ENCODE results near the gene ZNF230. TPM values are rescaled to one million over a fixed set of nuclear protein-coding genes. Genes with fewer than 3 reads are reported as not detected.

The ZNF230 gene
- total RNA-seq, 4 donors from 2014 or later = 1.7 to 11.3 (median 2.3) TPM

GRCh38 chr19:44002212-44002565 is 568 bp upstream of the ZNF230 start:
- no peaks in the 10 kb centered on the region for H3K27me3 ChIP-seq
- peaks cover 6% of the 10 kb centered on the region for H3K9me3 ChIP-seq
- peak overlapping the region; percentile 91 for H3K4me3 ChIP-seq
- peaks cover 11% of the 10 kb centered on the region for H3K36me3 ChIP-seq
- no peak for TF ChIP-seq POLR2AphosphoS5 (IDR thresholded peaks at IDR 0.05)
- TF ChIP-seq POLR2A (IDR thresholded peaks at IDR 0.05) = no peak
- no peak for TF ChIP-seq EP300 (IDR thresholded peaks at IDR 0.05)
- TF ChIP-seq, protein P1, sequence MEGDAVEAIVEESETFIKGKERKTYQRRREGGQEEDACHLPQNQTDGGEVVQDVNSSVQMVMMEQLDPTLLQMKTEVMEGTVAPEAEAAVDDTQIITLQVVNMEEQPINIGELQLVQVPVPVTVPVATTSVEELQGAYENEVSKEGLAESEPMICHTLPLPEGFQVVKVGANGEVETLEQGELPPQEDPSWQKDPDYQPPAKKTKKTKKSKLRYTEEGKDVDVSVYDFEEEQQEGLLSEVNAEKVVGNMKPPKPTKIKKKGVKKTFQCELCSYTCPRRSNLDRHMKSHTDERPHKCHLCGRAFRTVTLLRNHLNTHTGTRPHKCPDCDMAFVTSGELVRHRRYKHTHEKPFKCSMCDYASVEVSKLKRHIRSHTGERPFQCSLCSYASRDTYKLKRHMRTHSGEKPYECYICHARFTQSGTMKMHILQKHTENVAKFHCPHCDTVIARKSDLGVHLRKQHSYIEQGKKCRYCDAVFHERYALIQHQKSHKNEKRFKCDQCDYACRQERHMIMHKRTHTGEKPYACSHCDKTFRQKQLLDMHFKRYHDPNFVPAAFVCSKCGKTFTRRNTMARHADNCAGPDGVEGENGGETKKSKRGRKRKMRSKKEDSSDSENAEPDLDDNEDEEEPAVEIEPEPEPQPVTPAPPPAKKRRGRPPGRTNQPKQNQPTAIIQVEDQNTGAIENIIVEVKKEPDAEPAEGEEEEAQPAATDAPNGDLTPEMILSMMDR (IDR thresholded peaks at IDR 0.05) = no peak
- DNase-seq (ENCODE audit: low spot score in 2 of 2) = no peak
- peaks cover 11% of the 10 kb centered on the region for H3K4me1 ChIP-seq
- no peak overlapping the region for H3K27ac ChIP-seq
- 14% methylated on average over 8 of the region's 8 CpGs for WGBS

GRCh38 chr19:44003461-44004009 is 778 bp downstream of the ZNF230 start:
- Histone ChIP-seq H3K27ac (peak overlapping the region; percentile 67), H3K36me3 (peaks cover 19% of the 10 kb centered on the region), H3K4me3 (peak overlapping the region; percentile 91), H3K9me3 (peaks cover 11% of the 10 kb centered on the region), H3K27me3 (no peaks in the 10 kb centered on the region), H3K4me1 (peaks cover 11% of the 10 kb centered on the region)
- no peak for DNase-seq (ENCODE audit: low spot score in 2 of 2)
- WGBS = under 1% methylated on average over 9 of the region's 15 CpGs
- TF ChIP-seq, protein P1 (IDR thresholded peaks at IDR 0.05) = no peak
- no peak for TF ChIP-seq EP300 (IDR thresholded peaks at IDR 0.05)
- TF ChIP-seq POLR2A (IDR thresholded peaks at IDR 0.05) = no peak
- no peak for TF ChIP-seq POLR2AphosphoS5 (IDR thresholded peaks at IDR 0.05)

DNA sequence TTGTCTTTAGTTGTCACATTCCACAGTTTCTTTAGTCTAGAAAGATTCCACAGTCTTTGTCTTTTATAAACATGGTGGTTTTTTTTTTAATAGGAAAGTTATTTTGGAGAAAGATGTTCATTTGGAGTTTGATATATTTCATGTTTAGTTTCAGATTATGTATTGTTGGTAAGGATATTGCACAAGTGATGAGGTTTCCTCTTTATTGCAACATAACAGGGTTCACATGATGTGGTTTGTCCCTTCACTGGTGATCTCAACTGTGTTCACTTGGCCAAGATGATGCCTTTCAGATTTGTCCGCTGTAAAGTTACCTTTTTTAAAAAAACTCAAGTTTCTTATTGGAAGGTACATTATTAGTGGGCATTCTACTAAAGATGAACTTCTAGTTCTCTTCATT is 3.2 kb downstream of the ZNF230 start:
- no peak overlapping the region for H3K27ac ChIP-seq
- no peak overlapping the region for H3K4me3 ChIP-seq
- TF ChIP-seq, protein P1 (IDR thresholded peaks at IDR 0.05) = no peak
- peaks cover 28% of the 10 kb centered on the region for H3K9me3 ChIP-seq
- DNase-seq (ENCODE audit: low spot score in 2 of 2) = no peak
- peaks cover 11% of the 10 kb centered on the region for H3K4me1 ChIP-seq
- WGBS = 91% methylated on average over 1 of the region's 1 CpG
- no peaks in the 10 kb centered on the region for H3K27me3 ChIP-seq
- peaks cover 44% of the 10 kb centered on the region for H3K36me3 ChIP-seq

DNA sequence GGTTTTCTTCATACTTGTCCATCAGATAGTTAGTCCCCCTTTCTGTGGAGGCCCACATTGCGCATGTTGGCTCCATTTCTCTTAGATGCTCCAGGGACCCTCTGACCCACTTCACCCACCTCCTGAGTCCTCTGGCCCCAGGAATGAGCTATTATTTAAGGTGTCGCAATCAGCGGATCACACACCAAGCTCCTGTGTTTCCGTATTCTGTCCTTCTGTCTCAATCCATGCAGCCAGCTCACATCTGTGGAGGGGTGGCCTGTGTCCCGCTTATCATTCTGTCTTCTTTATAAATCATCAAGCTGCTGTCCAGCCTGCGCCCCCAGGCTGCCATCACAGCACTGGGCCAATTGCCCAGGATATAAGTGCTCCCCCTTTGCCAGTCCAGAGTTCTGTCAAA is 4.7 kb downstream of the ZNF230 start:
- Histone ChIP-seq H3K27ac (no peak overlapping the region), H3K36me3 (peaks cover 56% of the 10 kb centered on the region), H3K4me1 (peaks cover 11% of the 10 kb centered on the region), H3K27me3 (no peaks in the 10 kb centered on the region), H3K9me3 (peaks cover 39% of the 10 kb centered on the region), H3K4me3 (no peak overlapping the region)
- DNase-seq (ENCODE audit: low spot score in 2 of 2) = no peak
- WGBS = over 99% methylated on average over 6 of the region's 6 CpGs
- no peak for TF ChIP-seq POLR2A (IDR thresholded peaks at IDR 0.05)
- TF ChIP-seq, protein P1 (IDR thresholded peaks at IDR 0.05) = no peak
- TF ChIP-seq EP300 (IDR thresholded peaks at IDR 0.05) = no peak
- TF ChIP-seq POLR2AphosphoS5 (IDR thresholded peaks at IDR 0.05) = no peak

DNA sequence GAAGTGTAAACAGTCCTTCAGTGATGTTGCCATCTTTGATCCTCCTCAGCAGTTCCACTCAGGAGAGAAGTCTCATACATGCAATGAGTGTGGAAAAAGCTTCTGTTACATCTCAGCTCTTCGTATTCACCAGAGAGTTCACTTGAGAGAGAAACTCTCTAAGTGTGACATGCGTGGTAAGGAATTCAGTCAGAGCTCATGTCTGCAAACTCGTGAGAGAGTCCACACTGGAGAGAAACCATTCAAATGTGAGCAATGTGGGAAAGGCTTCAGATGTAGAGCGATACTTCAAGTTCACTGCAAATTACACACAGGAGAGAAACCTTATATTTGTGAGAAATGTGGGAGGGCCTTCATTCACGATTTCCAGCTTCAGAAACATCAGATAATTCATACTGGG is 7.7 kb downstream of the ZNF230 start:
- Histone ChIP-seq H3K36me3 (peaks cover 56% of the 10 kb centered on the region), H3K4me3 (no peak overlapping the region), H3K4me1 (no peaks in the 10 kb centered on the region), H3K27me3 (no peaks in the 10 kb centered on the region), H3K27ac (no peak overlapping the region), H3K9me3 (peaks cover 41% of the 10 kb centered on the region)
- 97% methylated on average over 5 of the region's 5 CpGs for WGBS
- TF ChIP-seq POLR2A (IDR thresholded peaks at IDR 0.05) (no peak), EP300 (IDR thresholded peaks at IDR 0.05) (no peak), POLR2AphosphoS5 (IDR thresholded peaks at IDR 0.05) (no peak)
- TF ChIP-seq, protein P1 (IDR thresholded peaks at IDR 0.05) = no peak
- no peak for DNase-seq (ENCODE audit: low spot score in 2 of 2)
